PC-9 (cell line): Measurements from ENCODE around the gene SEMA6A. TPM values are rescaled to one million over a fixed set of nuclear protein-coding genes. Genes with fewer than 3 reads are reported as not detected.

Experiments
- BruUV-seq: library from RNA; stranded (reverse); fragments of 400-500 nt; replicated peaks from 2 replicates; lab custom pipeline; 2021; lab: Mats Ljungman, UMichigan
- CTCF ChIA-PET: fragments of 300-600 bp; sonication (Branson Sonifier 250); formaldehyde crosslinking; loops from one replicate; lab custom pipeline; 2022; ENCODE audit warnings: antibody characterized with exemption; lab: Charles Lee
- POLR2A ChIA-PET: fragments of 300-600 bp; sonication (Branson Sonifier 250); formaldehyde crosslinking; loops from one replicate; lab custom pipeline; 2022; ENCODE audit warnings: antibody characterized with exemption; ENCODE audit not compliant: unreplicated experiment; lab: Charles Lee
- DNase-seq, 2 experiments: peaks; one replicate each; pipeline versions ENCODE4 v3.0.0 to v3.0.0-alpha.2; 2015 to 2022; ENCODE audit warnings: mixed read lengths in 1 of 2
- H2AFZ ChIP-seq: fragments of 200-600 bp; sonication (generic); 2 replicates; pipeline ENCODE4 v1.8.1; 2017; ENCODE audit warnings: antibody characterized with exemption
- H3F3A ChIP-seq: fragments of 200-600 bp; sonication (generic); 2 replicates; pipeline ENCODE4 v1.8.1; 2017; ENCODE audit warnings: antibody characterized with exemption, mild to moderate bottlenecking, low read depth; ENCODE audit not compliant: insufficient read depth
- H3K27ac ChIP-seq: fragments of 200-600 bp; sonication (generic); 2 replicates; pipeline ENCODE4 v1.6.1; 2016; ENCODE audit warnings: mixed run types
- H3K27me3 ChIP-seq: fragments of 200-600 bp; sonication (generic); 2 replicates; pipeline ENCODE4 v1.6.1; 2016; ENCODE audit warnings: low read depth, mixed run types; ENCODE audit not compliant: insufficient read depth
- H3K36me3 ChIP-seq: fragments of 200-600 bp; sonication (generic); 2 replicates; pipeline ENCODE4 v1.6.1; 2016; ENCODE audit warnings: low read depth, mixed run types
- H3K4me1 ChIP-seq: fragments of 200-600 bp; sonication (generic); replicated peaks from 2 replicates; pipeline ENCODE4 v1.6.1; 2016; ENCODE audit warnings: mixed run types; ENCODE audit not compliant: insufficient read depth
- H3K4me2 ChIP-seq: fragments of 200-600 bp; sonication (generic); 2 replicates; pipeline ENCODE4 v1.6.1; 2017; ENCODE audit warnings: mixed run types
- H3K4me3 ChIP-seq: fragments of 200-600 bp; sonication (generic); 2 replicates; pipeline ENCODE4 v1.6.1; 2016; ENCODE audit warnings: mixed run types
- H3K79me2 ChIP-seq: fragments of 200-600 bp; sonication (generic); 2 replicates; pipeline ENCODE4 v1.6.1; 2017; ENCODE audit warnings: low read depth, mixed run types
- H3K9me2 ChIP-seq: fragments of 200-600 bp; sonication (generic); 2 replicates; pipeline ENCODE4 v1.8.1; 2017; ENCODE audit warnings: mild to moderate bottlenecking; ENCODE audit not compliant: insufficient read depth
- H3K9me3 ChIP-seq: fragments of 200-600 bp; sonication (generic); 2 replicates; pipeline ENCODE4 v1.8.1; 2016; ENCODE audit warnings: low read depth; ENCODE audit not compliant: insufficient read depth
- H4K20me1 ChIP-seq: fragments of 200-600 bp; sonication (generic); 2 replicates; pipeline ENCODE4 v1.8.1; 2017; ENCODE audit not compliant: insufficient read depth
- CTCF ChIP-seq: fragments of 200-600 bp; sonication (generic); conservative IDR thresholded peaks from 2 replicates; pipeline ENCODE4 v1.6.1; 2017; ENCODE audit warnings: mixed run types, antibody characterized with exemption, mild to moderate bottlenecking, moderate library complexity
- EZH2 ChIP-seq: fragments of 200-600 bp; sonication (generic); IDR thresholded peaks from 2 replicates; pipeline ENCODE4 v1.8.0; 2017; ENCODE audit warnings: antibody characterized with exemption, low read depth
- intact Hi-C: fragments of 100-400 bp; cut with micrococcal nuclease; formaldehyde crosslinking; loops from one replicate; pipeline ENCODE4 v1.10.0; 2022; ENCODE audit not compliant: unreplicated experiment
- total RNA-seq: library from RNA; stranded (reverse); gene quantifications from 2 replicates; pipeline ENCODE4 v1.2.3, GENCODE V29; 2021

The SEMA6A gene
- total RNA-seq, 1 experiment from 2014 or later = not detected

DNA sequence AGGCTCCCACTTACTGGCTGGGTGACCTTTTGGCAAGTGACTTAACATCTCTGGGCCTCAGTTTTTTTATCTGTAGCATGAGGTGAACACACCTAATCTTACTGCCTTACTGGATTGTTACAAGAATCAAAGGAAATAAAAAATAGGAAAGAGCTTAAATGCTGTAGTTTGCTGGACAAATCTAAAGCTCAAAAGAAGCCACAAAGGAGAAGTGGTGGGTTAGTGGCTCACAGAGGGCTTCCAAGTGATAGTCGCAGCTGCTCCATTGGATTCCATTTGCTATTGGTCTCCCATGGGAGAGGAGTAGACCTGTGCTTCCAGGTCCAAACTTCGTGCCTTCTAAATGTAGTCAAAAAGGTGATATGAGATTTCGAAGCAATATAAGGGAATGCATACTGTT lies 123.6 kb downstream of the SEMA6A start:
- H3K9me2 ChIP-seq = no peaks in the 10 kb centered on the region; the same call in 1 of the 2 replicates
- intact Hi-C loops = no loop called here
- no peaks in the 10 kb centered on the region for H3F3A ChIP-seq

GRCh38 chr5:116449458-116449857 lies 125.2 kb downstream of the SEMA6A start:
- Histone ChIP-seq H3K36me3 (no peaks in the 10 kb centered on the region), H3K27ac (no peak overlapping the region), H3K9me3 (no peaks in the 10 kb centered on the region), H3K9me2 (no peaks in the 10 kb centered on the region), H3F3A (no peaks in the 10 kb centered on the region), H3K27me3 (peaks cover 20% of the 10 kb centered on the region; the same call in 1 of the 2 replicates), H2AFZ (no peak overlapping the region), H3K79me2 (no peaks in the 10 kb centered on the region), H3K4me1 (no peaks in the 10 kb centered on the region), H4K20me1 (no peaks in the 10 kb centered on the region), H3K4me2 (no peak overlapping the region), H3K4me3 (no peak overlapping the region)
- TF ChIP-seq CTCF (no peak), EZH2 (no peak)
- no peak for DNase-seq
- ChIA-PET POLR2A (no interaction called here), CTCF (no interaction called here)
- intact Hi-C loops = no loop called here
- BruUV-seq = no TSS peak

More for the DNA sequence above, 123.6 kb downstream of the SEMA6A start:
- no peak overlapping the region for H3K4me2 ChIP-seq
- POLR2A ChIA-PET = interaction anchor here (0.6 kb wide), 1 partner anchor 85 kb away, joined by 7 read pairs; no protein-coding TSS in a partner anchor
- H2AFZ ChIP-seq = no peak overlapping the region
- H3K4me1 ChIP-seq = no peaks in the 10 kb centered on the region
- no peaks in the 10 kb centered on the region for H3K9me3 ChIP-seq
- no peak for DNase-seq
- H3K4me3 ChIP-seq = no peak overlapping the region
- no peak overlapping the region for H3K27ac ChIP-seq
- H3K36me3 ChIP-seq = no peaks in the 10 kb centered on the region
- TF ChIP-seq CTCF (no peak), EZH2 (no peak)
- H3K79me2 ChIP-seq = no peaks in the 10 kb centered on the region
- no peaks in the 10 kb centered on the region for H4K20me1 ChIP-seq
- peaks cover 21% of the 10 kb centered on the region; the same call in 1 of the 2 replicates for H3K27me3 ChIP-seq
- CTCF ChIA-PET = no interaction called here
- BruUV-seq = no TSS peak

- Histone ChIP-seq H3K4me3 (no peak overlapping the region), H3K36me3 (no peaks in the 10 kb centered on the region), H3K27ac (no peak overlapping the region), H2AFZ (no peak overlapping the region), H3K79me2 (no peaks in the 10 kb centered on the region), H3K4me2 (no peak overlapping the region), H4K20me1 (no peaks in the 10 kb centered on the region), H3K9me2 (no peaks in the 10 kb centered on the region), H3K27me3 (peaks cover 16% of the 10 kb centered on the region; the same call in 1 of the 2 replicates), H3K4me1 (no peaks in the 10 kb centered on the region), H3F3A (no peaks in the 10 kb centered on the region), H3K9me3 (no peaks in the 10 kb centered on the region)
- no TSS peak for BruUV-seq
- no peak for DNase-seq
- intact Hi-C loops = no loop called here
- ChIA-PET POLR2A (no interaction called here), CTCF (no interaction called here)
- no peak for TF ChIP-seq EZH2
- TF ChIP-seq CTCF = no peak
Observed at GRCh38 chr5:116448870-116449427, 125.7 kb downstream of the SEMA6A start.
